CD14-positive monocyte (primary cell): Measurements from ENCODE around the gene ABHD12. TPM values are rescaled to one million over a fixed set of nuclear protein-coding genes. Genes with fewer than 3 reads are reported as not detected.

Experiments used
- DNase-seq, 3 donors: peaks; one replicate each; pipeline ENCODE4 v3.0.0-alpha.2; 2011 to 2022
- H2AFZ ChIP-seq: 2 replicates; pipeline ENCODE4 v1.6.0; 2012; ENCODE audit warnings: mild to moderate bottlenecking, low read depth, low read length, inconsistent platforms; ENCODE audit not compliant: insufficient read depth, poor library complexity, severe bottlenecking
- H3K27ac ChIP-seq, 2 donors: 1 replicate in 1 of 2; 2 replicates in 1 of 2; pipeline ENCODE4 v1.5.1; 2012 to 2013; ENCODE audit warnings: low read length in 2 of 2, control low read depth in 1 of 2, inconsistent platforms in 1 of 2, low read depth in 1 of 2, mild to moderate bottlenecking in 1 of 2
- H3K27me3 ChIP-seq, 2 donors: one replicate each; pipeline versions ENCODE4 v1.6.0 to v1.6.1; 2011 to 2013; ENCODE audit warnings: low read length in 2 of 2; ENCODE audit not compliant: control insufficient read depth in 2 of 2, insufficient read depth in 2 of 2
- H3K36me3 ChIP-seq, 2 donors: replicated peaks in 1 of 2; 1 replicate in 1 of 2; 2 replicates in 1 of 2; pipeline versions ENCODE4 v1.5.1 to v1.6.1; 2012 to 2013; ENCODE audit warnings: low read length in 2 of 2, control low read depth in 1 of 2, inconsistent platforms in 1 of 2, mild to moderate bottlenecking in 1 of 2; ENCODE audit not compliant: insufficient read depth in 2 of 2, control insufficient read depth in 1 of 2
- H3K4me1 ChIP-seq, 2 donors: 1 replicate in 1 of 2; 2 replicates in 1 of 2; pipeline versions ENCODE4 v1.5.1 to v1.6.1; 2012 to 2013; ENCODE audit warnings: low read length in 2 of 2, control low read depth in 1 of 2, inconsistent platforms in 1 of 2, mild to moderate bottlenecking in 1 of 2, moderate library complexity in 1 of 2; ENCODE audit not compliant: insufficient read depth in 2 of 2, control insufficient read depth in 1 of 2
- H3K4me2 ChIP-seq: replicated peaks from 2 replicates; pipeline ENCODE3; 2012; ENCODE audit warnings: low read length, moderate library complexity, mild to moderate bottlenecking; ENCODE audit not compliant: poor library complexity, severe bottlenecking; ENCODE audit errors: extremely low read depth
- H3K4me3 ChIP-seq, 3 experiments: fragments of 200-600 bp in 1 of 3; sonication (generic) in 1 of 3; replicated peaks in 1 of 3; 1 replicate in 2 of 3; 2 replicates in 1 of 3; pipeline ENCODE4 v1.5.1; 2011 to 2013; ENCODE audit warnings: low read length in 3 of 3, mild to moderate bottlenecking in 3 of 3, control low read depth in 2 of 3, low read depth in 2 of 3, inconsistent platforms in 1 of 3, moderate library complexity in 1 of 3
- H3K79me2 ChIP-seq: 2 replicates; pipeline ENCODE4 v1.6.0; 2012; ENCODE audit warnings: mild to moderate bottlenecking, control low read depth, inconsistent platforms, low read length, moderate library complexity; ENCODE audit not compliant: insufficient read depth
- H3K9ac ChIP-seq: 2 replicates; pipeline ENCODE4 v1.6.0; 2017; ENCODE audit warnings: low read length, mild to moderate bottlenecking; ENCODE audit not compliant: insufficient read depth, poor library complexity, severe bottlenecking
- H3K9me3 ChIP-seq, 2 donors: replicated peaks in 1 of 2; 1 replicate in 1 of 2; 2 replicates in 1 of 2; pipeline versions ENCODE4 v1.5.1 to v1.6.1; 2012 to 2013; ENCODE audit warnings: low read length in 2 of 2, control low read depth in 1 of 2; ENCODE audit not compliant: control insufficient read depth in 1 of 2, insufficient read depth in 1 of 2
- H4K20me1 ChIP-seq: 2 replicates; pipeline ENCODE4 v1.6.0; 2012; ENCODE audit warnings: mild to moderate bottlenecking, low read length, control low read depth, moderate library complexity; ENCODE audit not compliant: insufficient read depth
- H3K27ac Mint-ChIP-seq, 7 donors: one replicate each; pipeline ENCODE4 v1.8.0; 2020; ENCODE audit warnings: mild to moderate bottlenecking in 7 of 7, mixed read lengths in 7 of 7, moderate library complexity in 6 of 7, inconsistent platforms in 2 of 7
- H3K27me3 Mint-ChIP-seq, 3 donors: one replicate each; pipeline ENCODE4 v1.8.0; 2021 to 2022; ENCODE audit warnings: low read depth in 3 of 3, mild to moderate bottlenecking in 3 of 3, mixed read lengths in 3 of 3, moderate library complexity in 3 of 3, inconsistent platforms in 1 of 3
- H3K36me3 Mint-ChIP-seq, 2 donors: one replicate each; pipeline ENCODE4 v1.8.0; 2020; ENCODE audit warnings: mixed read lengths in 2 of 2, inconsistent platforms in 1 of 2, mild to moderate bottlenecking in 1 of 2
- H3K4me1 Mint-ChIP-seq: one replicate; pipeline ENCODE4 v1.8.0; 2020; ENCODE audit warnings: mild to moderate bottlenecking, mixed read lengths
- H3K4me3 Mint-ChIP-seq, 2 donors: one replicate each; pipeline ENCODE4 v1.8.0; 2020; ENCODE audit warnings: mild to moderate bottlenecking in 2 of 2, mixed read lengths in 2 of 2, moderate library complexity in 1 of 2
- H3K9me3 Mint-ChIP-seq, 7 donors: one replicate each; pipeline ENCODE4 v1.8.0; 2020 to 2022; ENCODE audit warnings: mixed read lengths in 7 of 7, mild to moderate bottlenecking in 6 of 7, moderate library complexity in 6 of 7, inconsistent platforms in 2 of 7
- CTCF ChIP-seq: fragments of 200-600 bp; IDR thresholded peaks from one replicate; pipeline ENCODE4 v1.8.0; 2022; ENCODE audit warnings: antibody characterized with exemption, mild to moderate bottlenecking
- WGBS: methylation state at CpG from one replicate; pipeline ENCODE4 v1.1.5; 2013; ENCODE audit warnings: missing lambda C conversion rate; ENCODE audit not compliant: insufficient coverage; 5-methylcytosine and 5-hydroxymethylcytosine counted together
- intact Hi-C, 2 donors: fragments of 100-400 bp; cut with micrococcal nuclease; formaldehyde crosslinking; loops; one replicate each; pipeline versions ENCODE4 v1.15.0 to v1.15.1; 2023
- polyA plus RNA-seq, 3 donors: library from polyadenylated mRNA; depleted of rRNA in 1 of 3; unstranded in 2 of 3; stranded (reverse) in 1 of 3; fragments of 300-500 nt in 2 of 3; fragments of >200 nt in 1 of 3; fragmentation: Illumina TruSeq in 2 of 3; gene quantifications; 1 replicate in 2 of 3; 2 replicates in 1 of 3; pipeline ENCODE4 v1.2.3, GENCODE V29; 2012 to 2021

ABHD12 gene
- polyA plus RNA-seq, 3 donors, result 20.3 to 34.5 (median 32.1) TPM

GRCh38 chr20:25274891-25275812 lies 115.5 kb downstream of the ABHD12 start:
- H3K9ac ChIP-seq, result no peak overlapping the region
- H3K9me3 Mint-ChIP-seq, result no peaks in the 10 kb centered on the region
- H3K4me1 ChIP-seq, result no peaks in the 10 kb centered on the region
- no peak overlapping the region for H3K4me2 ChIP-seq
- intact Hi-C loops, result no loop called here
- no peak for TF ChIP-seq CTCF
- H2AFZ ChIP-seq, result no peak overlapping the region
- no peak for DNase-seq
- 98% methylated on average over 29 of the region's 32 CpGs for whole genome bisulfite sequencing
- no peak overlapping the region for H3K4me3 Mint-ChIP-seq
- H3K79me2 ChIP-seq, result no peaks in the 10 kb centered on the region
- H3K27me3 ChIP-seq, result no peaks in the 10 kb centered on the region
- H3K27ac ChIP-seq, result no peak overlapping the region
- H3K9me3 ChIP-seq, result no peaks in the 10 kb centered on the region
- peaks cover 84 to 98% of the 10 kb centered on the region in 2 donors for H3K36me3 Mint-ChIP-seq
- H3K4me3 ChIP-seq, result no peak overlapping the region
- peaks cover 94 to 100% of the 10 kb centered on the region in 2 donors for H3K36me3 ChIP-seq
- H3K27ac Mint-ChIP-seq, result no peak overlapping the region
- H3K27me3 Mint-ChIP-seq, result no peaks in the 10 kb centered on the region
- no peaks in the 10 kb centered on the region for H3K4me1 Mint-ChIP-seq
- H4K20me1 ChIP-seq, result no peaks in the 10 kb centered on the region

GRCh38 chr20:25274481-25274880 lies 116.2 kb downstream of the ABHD12 start:
- no peak overlapping the region for H3K4me3 ChIP-seq
- WGBS, result 97% methylated on average over 19 of the region's 20 CpGs
- H3K27ac Mint-ChIP-seq, result peak overlapping the region in 2 of 7 donors; percentile 37 to 46
- no peaks in the 10 kb centered on the region for H3K27me3 Mint-ChIP-seq
- no peaks in the 10 kb centered on the region for H4K20me1 ChIP-seq
- DNase-seq, result no peak
- H3K9ac ChIP-seq, result no peak overlapping the region
- H3K36me3 ChIP-seq, result peaks cover 91 to 100% of the 10 kb centered on the region in 2 donors
- no peak overlapping the region for H3K4me3 Mint-ChIP-seq
- no peaks in the 10 kb centered on the region for H3K4me1 Mint-ChIP-seq
- intact Hi-C loops, result no loop called here
- no peaks in the 10 kb centered on the region for H3K4me1 ChIP-seq
- no peak for TF ChIP-seq CTCF
- no peak overlapping the region for H2AFZ ChIP-seq
- H3K9me3 ChIP-seq, result no peaks in the 10 kb centered on the region
- H3K79me2 ChIP-seq, result no peaks in the 10 kb centered on the region
- H3K9me3 Mint-ChIP-seq, result no peaks in the 10 kb centered on the region
- peaks cover 83 to 98% of the 10 kb centered on the region in 2 donors for H3K36me3 Mint-ChIP-seq
- no peak overlapping the region for H3K4me2 ChIP-seq
- H3K27me3 ChIP-seq, result no peaks in the 10 kb centered on the region
- H3K27ac ChIP-seq, result no peak overlapping the region
